ENCODE data around the gene TUBGCP2. TPM values are rescaled to one million over a fixed set of nuclear protein-coding genes. Genes with fewer than 3 reads are reported as not detected.
A peak's percentile ranks its signal among the peaks of the same experiment; 100 is the strongest.

TUBGCP2 gene
- total RNA-seq, 1 experiment from 2014 or later: 92.2 TPM

GRCh38 chr10:133230044-133230361 is 78.7 kb downstream of the TUBGCP2 start, which contains the start of gene UTF1:
Gene UTF1, plus strand, starts transcription at chr10:133230217. Its CDS starts 72 bp downstream, at chr10:133230289.
- no peak for TF ChIP-seq CTCF (IDR thresholded peaks at IDR 0.05; ENCODE audit: insufficient read depth in 1 of 2, low read depth in 1 of 2, low read length in 1 of 2, severe bottlenecking in 1 of 2, unreplicated experiment in 1 of 2)
- no peaks in the 10 kb centered on the region for H3K27me3 ChIP-seq (replicated peaks; ENCODE audit: control insufficient read depth, insufficient read depth, low read length)
- no peaks in the 10 kb centered on the region for H3K4me1 Mint-ChIP-seq (ENCODE audit: low read depth, unreplicated experiment)
- BruUV-seq (replicated peaks): no TSS peak
- H3K4me3 Mint-ChIP-seq (ENCODE audit: unreplicated experiment): peak within 1 kb of the TSS; percentile 45
- CTCF ChIA-PET: interaction anchor here (1.2 kb wide), 1 partner anchor 16 kb away, joined by 3 read pairs; no protein-coding TSS in a partner anchor
- no peaks in the 10 kb centered on the region for H3K4me1 ChIP-seq
- no peak for DNase-seq
- no peak within 1 kb of the TSS for H3K4me3 ChIP-seq (ENCODE audit: low read depth, low read length)
- intact Hi-C loops (cut with micrococcal nuclease; ENCODE audit: unreplicated experiment): no loop called here
- POLR2A ChIA-PET: no interaction called here
- no peaks in the 10 kb centered on the region for H3K9me3 ChIP-seq
- peaks cover 11% of the 10 kb centered on the region for H3K27me3 Mint-ChIP-seq (ENCODE audit: insufficient read depth, unreplicated experiment)
- no peaks in the 10 kb centered on the region for H3K36me3 Mint-ChIP-seq (ENCODE audit: insufficient read depth, unreplicated experiment)
- no peak within 1 kb of the TSS for H3K27ac Mint-ChIP-seq (ENCODE audit: unreplicated experiment)
- H3K9me3 Mint-ChIP-seq (ENCODE audit: unreplicated experiment): no peaks in the 10 kb centered on the region
- H3K36me3 ChIP-seq (ENCODE audit: control insufficient read depth, insufficient read depth, low read length): no peaks in the 10 kb centered on the region

GRCh38 chr10:133229265-133230043 is 79.2 kb downstream of the TUBGCP2 start:
- ChIA-PET CTCF (interaction anchor here (1.2 kb wide), 1 partner anchor 16 kb away, joined by 3 read pairs; no protein-coding TSS in a partner anchor), POLR2A (no interaction called here)
- H3K4me3 Mint-ChIP-seq (ENCODE audit: unreplicated experiment): peak overlapping the region; percentile 45
- Histone ChIP-seq H3K4me1 (no peaks in the 10 kb centered on the region), H3K27me3 (replicated peaks; ENCODE audit: control insufficient read depth, insufficient read depth, low read length) (no peaks in the 10 kb centered on the region), H3K36me3 (ENCODE audit: control insufficient read depth, insufficient read depth, low read length) (no peaks in the 10 kb centered on the region), H3K4me3 (ENCODE audit: low read depth, low read length) (no peak overlapping the region), H3K9me3 (no peaks in the 10 kb centered on the region)
- intact Hi-C loops (cut with micrococcal nuclease; ENCODE audit: unreplicated experiment): no loop called here
- peaks cover 11% of the 10 kb centered on the region for H3K27me3 Mint-ChIP-seq (ENCODE audit: insufficient read depth, unreplicated experiment)
- no peaks in the 10 kb centered on the region for H3K4me1 Mint-ChIP-seq (ENCODE audit: low read depth, unreplicated experiment)
- no peak for DNase-seq
- TF ChIP-seq CTCF (IDR thresholded peaks at IDR 0.05; ENCODE audit: insufficient read depth in 1 of 2, low read depth in 1 of 2, low read length in 1 of 2, severe bottlenecking in 1 of 2, unreplicated experiment in 1 of 2): no peak
- H3K36me3 Mint-ChIP-seq (ENCODE audit: insufficient read depth, unreplicated experiment): no peaks in the 10 kb centered on the region
- no peak overlapping the region for H3K27ac Mint-ChIP-seq (ENCODE audit: unreplicated experiment)
- H3K9me3 Mint-ChIP-seq (ENCODE audit: unreplicated experiment): no peaks in the 10 kb centered on the region
- no TSS peak for BruUV-seq (replicated peaks)

Small RNA genes lying within 50 kb of the gene (microRNA-seq; reads per million reads assigned to microRNA genes)
- gene MIR202: not detected

Other genes starting within 250 kb of the TUBGCP2 start
- gene ADGRA1, start 220.9 kb downstream of the TUBGCP2 start, total RNA-seq (2022): not detected in 2 replicates
- gene KNDC1, start 148.7 kb downstream of the TUBGCP2 start, total RNA-seq (2022): 1.5 and 3.2 TPM in 2 replicates
- not detected in 2 replicates for gene UTF1, start 78.7 kb downstream of the TUBGCP2 start, total RNA-seq (2022)
- 0.12 TPM in 1 of 2 replicates, not detected in the other for gene VENTX, start 71.0 kb downstream of the TUBGCP2 start, total RNA-seq (2022)
- gene ADAM8, start 32.0 kb downstream of the TUBGCP2 start, total RNA-seq (2022): 13.4 and 16.8 TPM in 2 replicates
- 98.5 and 112 TPM in 2 replicates for gene ZNF511, start within 50 bp of the TUBGCP2 start, total RNA-seq (2022)
- not detected in 2 replicates for gene CALY, start 28.0 kb upstream of the TUBGCP2 start, total RNA-seq (2022)
- 0.34 TPM in 1 of 2 replicates, not detected in the other for gene PRAP1, start 38.5 kb upstream of the TUBGCP2 start, total RNA-seq (2022)
- gene FUOM, start 49.1 kb upstream of the TUBGCP2 start, total RNA-seq (2022): 108 and 119 TPM in 2 replicates
- 232 and 247 TPM in 2 replicates for gene ECHS1, start 64.5 kb upstream of the TUBGCP2 start, total RNA-seq (2022)
- gene PAOX, start 70.4 kb upstream of the TUBGCP2 start, total RNA-seq (2022): 6.7 and 7.3 TPM in 2 replicates
- 111 and 113 TPM in 2 replicates for gene MTG1, start 85.3 kb upstream of the TUBGCP2 start, total RNA-seq (2022)
- gene SPRN, start 115.8 kb upstream of the TUBGCP2 start, total RNA-seq (2022): not detected in 2 replicates
- 0.70 and 0.73 TPM in 2 replicates for gene SCART1, start 145.1 kb upstream of the TUBGCP2 start, total RNA-seq (2022)
- gene CYP2E1, start 218.5 kb upstream of the TUBGCP2 start, total RNA-seq (2022): 0.23 TPM in 1 of 2 replicates, not detected in the other